Spleen (tissue), 7 donors: ENCODE results near the gene COL2A1.

Source experiments
- POLR2A ChIP-seq, 3 donors: fragments of 450-650 bp; IDR thresholded peaks; one replicate each; pipeline ENCODE4 v1.5.1; 2017; ENCODE audit warnings: antibody characterized with exemption in 3 of 3, mild to moderate bottlenecking in 1 of 3
- TF ChIP-seq, protein P1 (sequence below), 11 experiments: fragments of 200-600 bp in 7 of 11; fragments of 450-650 bp in 4 of 11; sonication (generic) in 4 of 11; IDR thresholded peaks in 8 of 11; conservative IDR thresholded peaks in 3 of 11; 1 replicate in 7 of 11; 2 replicates in 4 of 11; pipeline versions ENCODE4 v1.4.0 to v1.8.0; 2016 to 2021; ENCODE audit warnings: antibody characterized with exemption in 11 of 11, inconsistent platforms in 4 of 11, mild to moderate bottlenecking in 1 of 11
- donor health status: DM: no; HTN: no; CAD: no; lungs with moderate emphysema.
- donor health status: DM: no; HTN: no; CAD: no.
- donor health status: DM: no; HTN: no; CAD: no.

DNA sequence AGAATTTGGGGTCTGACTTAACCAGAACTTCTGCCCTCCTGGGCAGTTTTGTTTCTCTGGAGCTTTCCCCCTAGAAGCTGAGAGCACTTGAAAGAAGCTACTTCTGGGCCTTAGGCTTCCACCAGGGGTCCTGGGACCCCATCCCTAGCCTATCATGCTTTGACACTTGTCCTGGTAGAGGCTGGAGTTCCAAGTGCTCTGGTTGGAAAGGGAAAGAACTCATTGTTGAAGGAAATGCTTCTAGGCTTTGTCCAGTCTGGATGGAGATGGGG lies 1.4 kb upstream of the COL2A1 start:
- TF ChIP-seq, protein P1, sequence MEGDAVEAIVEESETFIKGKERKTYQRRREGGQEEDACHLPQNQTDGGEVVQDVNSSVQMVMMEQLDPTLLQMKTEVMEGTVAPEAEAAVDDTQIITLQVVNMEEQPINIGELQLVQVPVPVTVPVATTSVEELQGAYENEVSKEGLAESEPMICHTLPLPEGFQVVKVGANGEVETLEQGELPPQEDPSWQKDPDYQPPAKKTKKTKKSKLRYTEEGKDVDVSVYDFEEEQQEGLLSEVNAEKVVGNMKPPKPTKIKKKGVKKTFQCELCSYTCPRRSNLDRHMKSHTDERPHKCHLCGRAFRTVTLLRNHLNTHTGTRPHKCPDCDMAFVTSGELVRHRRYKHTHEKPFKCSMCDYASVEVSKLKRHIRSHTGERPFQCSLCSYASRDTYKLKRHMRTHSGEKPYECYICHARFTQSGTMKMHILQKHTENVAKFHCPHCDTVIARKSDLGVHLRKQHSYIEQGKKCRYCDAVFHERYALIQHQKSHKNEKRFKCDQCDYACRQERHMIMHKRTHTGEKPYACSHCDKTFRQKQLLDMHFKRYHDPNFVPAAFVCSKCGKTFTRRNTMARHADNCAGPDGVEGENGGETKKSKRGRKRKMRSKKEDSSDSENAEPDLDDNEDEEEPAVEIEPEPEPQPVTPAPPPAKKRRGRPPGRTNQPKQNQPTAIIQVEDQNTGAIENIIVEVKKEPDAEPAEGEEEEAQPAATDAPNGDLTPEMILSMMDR (IDR thresholded peaks at IDR 0.05 in 8 of 11, conservative IDR thresholded peaks at IDR 0.05 in 3 of 11): no peak
- TF ChIP-seq POLR2A (IDR thresholded peaks at IDR 0.05): no peak
